NCI-H2196 (cell line): ENCODE results near the gene NPHP3.

Experiments used
- DNase-seq: peaks from one replicate; lab custom pipeline; 2025; ENCODE audit not compliant: unreplicated experiment; lab: John Stamatoyannopoulos, UW

The NPHP3 gene

DNA sequence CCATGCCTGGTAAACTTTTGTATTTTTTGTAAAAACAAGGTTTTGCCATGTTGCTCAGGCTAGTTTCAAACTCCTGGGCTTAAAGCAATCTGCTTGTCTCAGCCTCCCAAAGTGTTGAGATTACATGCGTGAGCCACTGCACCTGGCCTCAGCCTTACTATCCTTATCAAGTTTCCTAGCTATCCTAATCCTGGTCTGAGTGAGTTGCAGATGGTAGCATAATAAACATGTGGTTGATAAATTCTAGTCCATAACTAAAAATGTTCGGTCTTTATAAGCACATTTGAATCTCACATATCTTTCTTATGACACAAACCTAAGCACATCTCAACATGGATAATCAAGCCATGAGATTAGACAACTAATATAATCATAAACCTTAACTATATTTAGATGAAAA is 18.5 kb downstream of the NPHP3 start:
- DNase-seq = no peak

DNA sequence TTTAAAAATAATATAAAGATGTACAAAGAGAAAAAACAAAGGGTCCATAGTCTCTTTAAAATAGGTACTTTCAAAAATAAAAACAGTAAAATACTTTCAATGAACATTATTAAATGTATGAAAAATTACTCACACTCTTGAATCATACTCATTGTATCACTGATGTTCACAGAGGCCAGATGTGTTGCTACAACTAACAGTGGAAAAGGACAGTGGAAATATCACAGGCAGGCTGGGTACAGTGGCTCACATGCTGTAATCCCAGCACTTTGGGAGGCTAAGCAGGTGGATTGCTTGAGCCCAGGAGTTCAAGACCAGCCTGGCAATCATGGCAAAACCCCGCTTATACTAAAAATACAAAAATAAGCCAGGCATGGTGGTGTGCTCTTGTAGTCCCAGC is 26.8 kb downstream of the NPHP3 start:
- DNase-seq = no peak

DNA sequence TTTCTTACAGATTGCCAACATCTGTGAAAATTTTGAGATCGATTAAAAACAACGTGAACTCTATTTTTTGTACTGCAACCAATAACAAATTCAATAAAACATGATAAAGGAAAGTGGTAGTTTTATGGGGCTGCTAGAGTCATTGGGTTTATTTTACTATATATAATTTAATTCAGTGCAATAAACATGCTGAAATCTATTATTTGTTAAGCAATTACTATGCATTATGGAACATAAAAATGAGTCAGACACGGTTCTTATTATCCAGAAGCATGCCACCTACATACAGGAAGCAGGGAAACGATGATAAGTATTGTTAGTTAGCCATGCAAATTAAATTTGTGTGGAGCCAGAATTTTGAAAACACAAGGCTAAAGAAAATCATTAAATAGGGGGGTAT is 27.2 kb downstream of the NPHP3 start:
- DNase-seq = no peak

DNA sequence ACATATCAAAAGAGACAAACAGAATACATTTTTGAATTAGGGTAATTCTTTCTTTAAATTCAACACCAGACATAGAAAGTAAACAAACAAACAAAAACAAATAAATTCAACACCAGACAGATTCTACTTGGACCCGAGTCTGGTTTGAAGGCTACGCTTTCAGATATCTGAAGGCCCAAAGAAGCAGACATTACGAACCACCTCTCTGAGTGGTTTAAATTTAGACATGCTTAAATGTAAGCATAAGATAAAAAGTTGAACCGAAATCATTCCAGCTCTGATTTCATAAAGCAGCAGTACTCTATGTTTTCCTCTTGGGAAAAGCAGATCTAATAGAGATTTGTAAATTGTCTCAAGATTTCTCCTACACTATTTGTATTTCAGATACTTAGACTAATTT is 32.2 kb downstream of the NPHP3 start:
- DNase-seq = no peak

DNA sequence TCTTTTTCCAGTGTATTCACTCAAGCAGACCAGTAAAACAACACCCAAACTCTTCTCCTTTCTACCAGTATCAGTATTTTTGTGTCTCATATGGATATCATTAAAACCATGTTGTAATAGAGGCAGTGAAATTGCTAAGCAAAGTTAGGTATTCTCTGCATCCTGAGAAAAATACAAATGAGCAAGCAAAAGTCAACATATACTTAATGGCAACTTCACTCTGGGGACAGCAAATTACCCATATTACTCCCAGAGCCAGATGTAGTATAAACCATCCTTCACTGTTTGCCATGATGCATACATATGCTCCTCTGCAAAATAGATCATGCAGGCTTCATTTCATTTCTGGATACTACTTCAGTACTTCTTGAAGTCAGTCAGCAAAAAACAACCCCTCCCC is 40.0 kb downstream of the NPHP3 start:
- no peak for DNase-seq

DNA sequence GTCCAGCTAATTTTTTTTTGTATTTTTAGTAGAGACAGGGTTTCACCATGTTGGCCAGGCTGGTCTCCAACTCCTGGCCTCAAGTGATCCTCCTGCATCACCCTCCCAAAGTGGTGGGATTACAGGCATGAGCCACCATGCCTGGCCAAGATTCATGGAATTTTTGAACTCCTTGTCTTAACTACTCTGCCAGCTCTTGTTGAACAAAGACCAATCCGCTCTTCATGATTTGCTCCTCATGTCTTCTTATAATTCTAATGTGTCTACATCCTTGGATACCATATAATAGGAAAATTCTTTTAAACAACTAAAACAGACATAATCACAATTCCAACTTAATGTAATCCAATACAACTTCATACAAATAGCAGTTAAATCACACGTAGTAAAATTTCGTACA is 40.8 kb downstream of the NPHP3 start:
- no peak for DNase-seq

DNA sequence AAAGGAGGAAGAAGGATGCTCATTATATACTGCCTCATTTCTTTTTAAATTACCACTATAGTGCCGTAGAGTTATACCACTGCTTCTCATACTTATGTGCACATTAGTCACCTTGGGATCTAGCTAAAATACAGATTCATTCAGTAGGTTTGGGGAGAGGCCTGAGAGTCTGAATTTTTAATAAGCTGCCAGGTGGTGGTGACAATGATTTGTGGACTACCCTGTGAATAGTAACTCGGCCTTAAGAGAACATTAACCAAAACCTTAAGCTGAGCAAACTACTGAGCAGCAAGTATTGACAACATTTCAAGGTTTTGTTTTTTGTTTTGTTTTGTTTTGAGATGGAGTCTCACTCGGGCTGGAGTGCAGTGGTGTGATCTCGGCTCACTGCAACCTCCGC is 42.3 kb downstream of the NPHP3 start:
- no peak for DNase-seq

DNA sequence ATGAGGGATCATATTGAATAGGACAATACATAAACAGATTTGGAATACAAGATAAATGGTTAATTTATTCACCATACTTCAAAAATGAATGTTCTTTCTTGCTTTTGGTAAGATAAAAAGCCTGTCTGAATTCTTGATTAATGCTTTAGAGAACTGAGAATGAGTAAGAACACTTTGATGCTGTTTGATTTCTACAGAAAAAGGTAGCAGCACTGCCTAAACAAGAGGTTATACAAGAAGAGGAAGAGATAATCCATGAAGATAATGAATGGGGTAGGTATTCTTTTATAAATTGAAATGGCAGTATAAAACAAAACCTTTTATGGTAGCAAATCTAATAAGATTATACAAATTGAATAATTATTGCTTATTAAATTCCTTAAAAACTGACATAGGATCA is 46.8 kb downstream of the NPHP3 start:
- no peak for DNase-seq

DNA sequence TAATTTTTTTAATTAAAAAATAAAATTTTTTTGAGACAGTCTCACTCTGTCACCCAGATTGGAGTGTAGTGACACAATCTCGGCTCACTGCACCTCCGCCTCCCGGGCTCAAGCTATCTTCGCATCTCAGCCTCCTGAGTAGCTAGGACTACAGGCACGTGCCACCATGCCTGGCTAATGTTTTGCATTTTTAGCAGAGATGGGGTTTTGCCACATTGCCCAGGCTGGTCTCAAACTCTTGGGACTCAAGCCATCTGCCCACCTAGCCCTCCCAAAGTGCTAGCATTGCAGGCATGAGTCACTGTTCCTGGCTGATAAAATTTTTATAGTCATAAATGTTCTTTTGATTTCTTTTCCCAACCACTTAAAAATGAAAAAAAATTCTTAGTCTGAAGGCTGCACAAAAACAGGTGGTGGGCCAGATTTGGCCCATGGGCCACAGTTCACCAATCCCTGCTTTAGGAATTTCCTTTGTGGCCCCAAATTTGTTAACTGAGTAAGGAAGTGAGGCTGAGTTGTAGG is 52.9 kb downstream of the NPHP3 start:
- DNase-seq = no peak

DNA sequence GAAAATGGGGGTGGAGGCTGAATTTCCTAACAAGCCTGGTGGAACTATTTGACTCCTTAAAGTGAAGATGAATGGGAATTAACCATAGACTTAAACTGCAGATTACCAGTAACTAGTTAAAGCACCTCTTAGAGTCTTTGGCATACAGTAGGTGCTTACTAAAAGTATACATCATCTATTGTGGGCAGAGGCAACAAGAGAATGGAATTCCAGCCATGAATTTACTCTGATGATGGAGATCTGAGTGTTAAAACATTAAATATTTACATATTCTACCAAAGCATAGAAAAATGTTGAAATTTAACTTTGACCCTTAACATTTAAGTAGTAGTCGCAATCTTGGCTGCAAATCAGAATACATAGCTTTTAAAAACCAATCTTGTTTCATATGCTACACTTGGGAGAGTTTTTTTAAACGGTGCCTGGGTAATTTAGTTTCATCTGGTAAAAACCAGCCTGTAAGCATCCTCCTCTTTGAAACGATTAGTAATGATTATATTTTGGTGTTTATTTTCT is 56.9 kb downstream of the NPHP3 start:
- DNase-seq = no peak

DNA sequence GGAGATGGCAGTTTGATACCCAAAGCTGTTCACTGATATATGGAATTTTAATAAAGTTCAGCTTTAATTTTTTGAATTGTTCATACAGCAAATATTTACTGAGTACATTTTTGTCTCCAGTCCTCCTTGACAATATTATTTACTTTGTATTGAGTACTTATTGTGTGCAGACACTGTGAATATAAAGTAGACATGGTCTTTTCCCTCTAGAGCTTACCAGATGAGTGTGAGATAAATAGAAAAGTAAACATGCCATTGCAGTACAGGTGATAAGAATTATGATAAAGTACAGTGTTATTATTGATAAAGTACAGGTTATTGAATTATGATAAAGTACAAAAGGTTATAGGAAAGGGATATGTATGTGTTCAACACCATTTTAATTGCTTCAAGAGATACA is 60.0 kb downstream of the NPHP3 start:
- no peak for DNase-seq

DNA sequence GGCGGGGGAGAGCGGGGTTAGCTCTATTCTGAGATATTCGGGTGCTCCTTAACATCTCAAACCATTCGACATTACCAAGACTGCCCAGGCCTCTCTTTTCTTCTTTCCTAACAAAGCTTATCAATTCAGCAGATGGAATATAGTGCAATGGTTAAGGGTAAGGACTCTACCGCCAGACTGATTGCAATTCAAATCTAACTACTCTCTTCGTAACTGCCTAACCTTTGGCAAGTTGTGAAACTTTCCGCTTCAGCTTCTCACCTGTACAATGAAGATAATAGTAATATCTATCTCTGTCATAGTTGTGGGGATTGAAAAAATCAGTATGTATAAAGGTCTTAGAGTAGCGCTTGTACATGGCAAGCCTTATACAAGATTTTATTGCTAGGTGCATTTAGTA is 61.1 kb downstream of the NPHP3 start:
- DNase-seq = no peak

DNA sequence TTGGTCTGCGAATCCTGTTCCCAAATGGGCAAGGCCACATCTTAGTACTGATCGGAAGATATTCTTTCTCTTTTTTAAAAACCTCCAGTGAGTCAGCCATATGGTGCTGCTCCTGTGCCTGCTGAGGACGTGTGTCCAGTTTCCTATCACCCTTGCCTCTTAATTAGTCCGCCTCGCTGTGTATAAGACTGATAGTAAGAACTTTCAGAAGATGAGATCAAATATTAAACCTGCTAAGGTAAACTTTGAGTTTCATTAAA is 61.5 kb downstream of the NPHP3 start:
- DNase-seq = no peak

DNA sequence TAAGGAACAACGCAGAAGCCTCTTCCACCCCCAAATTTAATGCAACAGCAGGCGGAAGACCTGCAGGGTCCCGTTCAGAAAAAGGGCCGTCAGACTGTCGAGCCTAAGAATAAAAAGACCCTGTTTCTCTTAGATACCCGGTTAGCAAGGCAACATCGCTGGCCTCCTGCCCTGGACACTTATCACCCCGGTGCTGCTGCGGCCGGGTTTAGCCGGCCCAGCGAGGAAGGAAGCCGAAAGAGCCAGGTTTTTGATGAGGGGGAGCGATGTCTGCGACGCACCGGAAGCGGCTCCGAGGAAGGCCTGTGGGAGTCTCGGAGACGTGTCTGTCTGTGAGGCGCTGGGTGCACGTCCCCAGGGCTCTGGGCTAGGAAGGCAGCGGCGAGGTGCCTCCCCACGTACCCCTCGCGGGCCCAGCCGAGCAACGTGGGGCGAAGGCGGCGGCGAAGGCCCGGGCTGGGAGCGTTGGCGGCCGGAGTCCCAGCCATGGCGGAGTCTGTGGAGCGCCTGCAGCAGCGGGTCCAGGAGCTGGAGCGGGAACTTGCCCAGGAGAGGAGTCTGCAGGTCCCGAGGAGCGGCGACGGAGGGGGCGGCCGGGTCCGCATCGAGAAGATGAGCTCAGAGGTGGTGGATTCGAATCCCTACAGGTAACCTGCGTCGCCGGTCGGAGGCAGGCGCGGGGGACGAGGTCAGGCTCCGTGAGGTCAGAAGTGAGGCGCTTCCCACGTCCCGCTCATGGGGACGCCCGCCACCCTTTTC is 62.0 kb downstream of the NPHP3 start, which contains the start of gene UBA5:
Gene UBA5, plus strand, starts transcription at position 278 of the 759 bp plus-strand sequence. Its CDS starts 209 bp downstream, at position 487.
- DNase-seq = peak; percentile 82

DNA sequence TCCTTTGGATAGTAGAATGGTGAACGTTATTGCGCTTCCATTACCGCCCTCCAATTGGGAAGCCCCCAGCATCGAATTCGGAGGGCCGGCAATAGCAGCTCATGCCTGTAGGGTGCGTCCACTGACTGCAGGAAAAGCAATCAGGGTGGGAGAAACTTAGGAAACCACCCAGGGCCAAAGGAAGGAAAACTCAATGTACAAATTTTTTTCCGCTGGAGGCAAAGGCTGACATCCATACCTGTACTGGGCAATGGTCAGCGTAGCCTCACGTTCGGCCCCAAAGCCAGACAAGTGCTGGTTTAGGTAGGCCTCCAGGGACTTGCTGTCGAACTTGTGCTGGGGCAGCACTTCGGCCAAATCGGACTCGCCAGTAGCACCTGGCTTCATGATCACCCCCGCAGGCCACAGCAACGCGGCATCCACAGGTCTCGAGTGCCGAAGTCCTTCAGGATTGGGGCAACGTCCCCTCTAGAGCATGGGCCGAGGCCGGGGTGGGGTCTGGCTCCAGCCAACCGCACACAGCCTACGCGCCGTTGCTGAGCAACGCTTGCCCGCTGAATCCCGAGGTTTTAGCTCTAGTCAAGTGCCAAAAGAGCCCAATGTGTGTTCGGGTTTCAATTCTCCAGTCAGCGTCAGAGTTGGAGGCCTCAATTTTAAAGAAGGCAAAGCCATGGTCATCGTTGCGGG is 62.7 kb downstream of the NPHP3 start, which contains the start of gene ACAD11:
Gene ACAD11, minus strand, starts transcription at position 445 of the 687 bp plus-strand sequence. Its CDS starts 58 bp downstream, at position 387.
- peak; percentile 82 for DNase-seq

DNA sequence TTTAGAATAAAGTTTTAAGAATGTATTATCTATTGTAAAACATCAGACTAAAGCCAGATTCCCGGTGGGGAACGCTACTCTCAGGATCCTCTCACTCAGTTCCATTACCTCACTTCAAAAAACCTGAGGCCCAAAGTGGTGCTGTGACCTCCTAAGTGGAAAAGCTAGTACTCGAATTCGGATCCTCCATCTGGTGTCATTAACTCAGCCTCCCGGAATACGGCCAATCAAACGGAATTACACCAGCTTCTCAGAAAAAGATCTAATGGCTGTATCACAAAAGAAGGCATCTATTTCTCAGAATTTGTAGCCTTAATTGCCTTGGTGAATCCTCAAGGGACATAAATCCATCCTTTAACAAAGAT is 63.2 kb downstream of the NPHP3 start:
- DNase-seq = peak; percentile 49

DNA sequence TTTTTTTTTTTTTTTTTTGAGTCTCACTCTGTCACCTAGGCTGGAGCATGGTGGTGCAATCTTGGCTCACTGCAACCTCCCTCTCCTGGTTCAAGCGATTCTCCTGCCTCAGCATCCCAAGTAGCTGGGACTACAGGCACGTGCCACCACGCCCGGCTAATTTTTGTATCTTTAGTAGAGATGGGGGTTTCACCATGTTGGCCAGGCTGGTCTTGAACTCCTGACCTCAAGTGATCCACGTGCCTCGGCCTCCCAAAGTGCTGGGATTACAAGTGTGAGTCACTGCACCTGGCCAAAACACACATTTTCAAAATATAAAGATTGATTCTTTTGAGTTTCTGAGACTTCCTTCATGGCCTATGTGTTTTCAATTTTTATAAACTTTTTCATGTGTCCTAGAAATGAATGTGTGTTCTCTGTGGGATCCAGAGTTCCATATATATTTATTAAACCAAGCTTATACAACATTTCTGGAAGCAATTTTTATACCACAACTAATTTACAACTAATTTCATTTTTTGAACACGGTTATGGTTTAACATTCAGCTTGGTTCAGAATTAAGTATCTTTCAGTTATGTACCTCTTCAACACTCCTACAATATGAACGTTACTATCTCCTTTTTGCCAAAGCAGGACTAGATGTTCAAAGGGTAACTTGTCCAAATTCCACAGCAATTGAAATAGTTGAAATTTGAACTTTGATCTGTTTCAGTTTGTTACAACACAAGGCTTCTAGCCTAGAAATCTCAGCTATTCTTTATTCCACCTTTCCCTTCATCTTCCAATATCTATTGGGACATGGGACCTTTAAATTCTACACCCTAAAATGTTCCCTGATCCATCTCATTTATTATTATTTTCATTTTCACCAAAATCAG is 64.1 kb downstream of the NPHP3 start:
- DNase-seq = no peak

DNA sequence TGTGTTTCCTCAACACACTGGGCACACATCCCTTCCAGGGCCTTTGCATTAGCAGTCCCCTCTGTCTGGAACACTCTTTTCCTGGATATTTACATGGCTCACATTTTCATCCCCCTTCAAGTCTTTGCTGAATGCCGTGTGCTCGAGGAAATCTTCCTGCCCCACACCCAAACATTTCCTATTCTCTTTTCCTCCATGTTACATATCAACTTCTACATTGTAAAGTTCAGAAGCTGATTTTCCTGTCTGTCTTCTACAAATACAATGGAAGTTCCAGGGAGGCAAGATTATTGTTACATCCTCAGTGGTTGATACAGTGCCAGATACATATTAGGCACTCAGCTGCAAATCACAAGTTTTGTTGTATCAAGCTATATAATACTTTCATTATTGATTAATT is 66.7 kb downstream of the NPHP3 start:
- no peak for DNase-seq

DNA sequence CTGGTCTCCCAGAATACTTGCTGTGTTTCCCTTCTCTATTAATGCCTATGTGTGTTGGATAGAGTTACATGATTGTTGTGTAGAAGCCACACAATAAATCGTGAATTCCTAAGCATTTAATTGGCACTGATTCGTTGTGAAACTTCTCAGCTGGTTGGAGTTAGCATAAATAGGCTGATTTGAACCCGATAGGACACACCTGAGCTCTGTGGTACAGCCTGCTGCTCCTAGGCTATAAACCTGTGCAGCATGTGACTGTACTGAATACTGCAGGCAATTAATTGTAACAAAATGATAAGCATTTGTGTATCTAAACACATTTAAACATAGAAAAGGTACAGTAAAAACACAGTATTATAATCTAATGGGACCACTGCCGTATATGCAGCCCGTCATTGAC is 67.5 kb downstream of the NPHP3 start:
- DNase-seq = no peak

DNA sequence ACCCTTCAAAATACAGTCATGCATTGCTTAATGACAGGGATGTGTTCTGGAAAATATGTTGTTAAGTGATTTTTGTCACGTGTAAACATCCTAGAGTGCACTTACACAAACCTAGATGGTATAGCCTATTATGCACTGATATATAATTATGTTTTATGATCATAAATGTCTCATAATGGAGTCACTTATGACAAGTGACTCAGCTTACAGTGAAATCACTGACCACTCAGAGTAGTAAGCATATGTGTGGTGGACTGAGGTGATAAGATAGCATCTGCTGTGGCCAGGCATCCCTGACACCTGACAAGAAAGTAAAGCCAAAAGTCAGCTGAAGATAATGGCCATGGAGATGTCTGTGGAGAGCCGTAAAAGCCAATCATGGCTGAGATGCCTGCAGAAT is 68.0 kb downstream of the NPHP3 start:
- DNase-seq = no peak

DNA sequence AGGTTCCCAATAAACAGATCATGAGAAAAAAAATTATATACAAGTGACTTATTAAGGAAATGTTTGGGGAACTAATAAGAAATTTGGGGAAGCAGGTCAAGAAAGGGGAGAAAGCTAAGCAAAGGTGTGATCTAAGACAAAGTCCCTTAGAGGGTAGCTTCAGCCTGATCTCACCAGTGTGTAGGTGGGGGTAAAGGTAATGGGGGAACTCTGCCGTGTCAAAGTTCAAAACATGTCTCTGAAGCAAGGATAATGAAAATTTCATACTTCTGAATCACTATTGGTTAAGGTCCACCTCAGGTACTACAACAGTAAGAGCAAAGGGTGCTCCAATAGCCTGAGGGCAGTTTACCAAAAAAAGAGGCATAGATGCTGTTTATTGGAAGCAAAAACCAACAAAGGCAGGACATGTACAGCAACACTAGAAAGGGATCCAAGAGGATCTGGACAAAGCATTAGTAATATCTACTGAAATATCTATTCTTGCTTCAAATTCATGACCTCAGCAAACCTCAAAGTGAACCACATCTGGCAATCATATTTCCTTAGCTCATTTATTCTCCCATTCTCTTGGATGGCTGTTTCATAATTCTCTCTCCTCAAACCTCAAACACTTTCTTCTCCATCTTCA is 69.5 kb downstream of the NPHP3 start:
- DNase-seq = no peak
